Esophagus squamous epithelium (tissue), 5 donors: Measurements from ENCODE around the gene LRRC8C. TPM values are rescaled to one million over a fixed set of nuclear protein-coding genes. Genes with fewer than 3 reads are reported as not detected.
"Not testable (repeated sequence)": the region's sequence is repeated elsewhere in the genome, so short reads cannot be mapped to it uniquely, and the experiment has no call there.

ENCODE experiments used
- DNase-seq: peaks from one replicate; lab custom pipeline; 2025; lab: John Stamatoyannopoulos, UW
- H3K27ac ChIP-seq, 4 donors: fragments of 200-600 bp; sonication (generic); one replicate each; pipeline ENCODE4 v1.5.1; 2016 to 2019; ENCODE audit warnings: mild to moderate bottlenecking in 1 of 4
- H3K27me3 ChIP-seq, 4 donors: fragments of 200-600 bp; sonication (generic); 1 replicate in 3 of 4; 2 replicates in 1 of 4; pipeline versions ENCODE4 v1.5.1 to v1.6.0; 2017 to 2021; ENCODE audit warnings: antibody characterized with exemption in 1 of 4
- H3K36me3 ChIP-seq, 3 donors: fragments of 200-600 bp; sonication (generic); one replicate each; pipeline ENCODE4 v1.5.1; 2016 to 2019
- H3K4me1 ChIP-seq, 3 donors: fragments of 200-600 bp; sonication (generic); one replicate each; pipeline ENCODE4 v1.5.1; 2017 to 2019
- H3K4me3 ChIP-seq, 4 donors: fragments of 200-600 bp; sonication (generic); 1 replicate in 3 of 4; 2 replicates in 1 of 4; pipeline ENCODE4 v1.5.1; 2016 to 2019; ENCODE audit warnings: mild to moderate bottlenecking in 2 of 4, moderate library complexity in 1 of 4
- H3K9me3 ChIP-seq, 3 donors: fragments of 200-600 bp; sonication (generic); one replicate each; pipeline ENCODE4 v1.5.1; 2016 to 2019
- POLR2A ChIP-seq, 4 donors: fragments of 450-650 bp; IDR thresholded peaks; one replicate each; pipeline ENCODE4 v1.6.1; 2017; ENCODE audit warnings: antibody characterized with exemption in 4 of 4, mild to moderate bottlenecking in 4 of 4, moderate library complexity in 3 of 4
- WGBS, 2 donors: methylation state at CpG; one replicate each; pipeline ENCODE4 v1.1.5; 2018; 5-methylcytosine and 5-hydroxymethylcytosine counted together
- intact Hi-C: fragments of 100-400 bp; cut with DNase I; formaldehyde crosslinking; loops from one replicate; pipeline ENCODE4 v1.15.0; 2022
- total RNA-seq, 4 donors: library from RNA; depleted of rRNA; stranded (reverse); fragments of >200 nt; gene quantifications; one replicate each; pipeline ENCODE4 v1.1.0, GENCODE V29; 2016
- TF ChIP-seq, protein P1 (sequence below), 6 experiments: fragments of 450-650 bp in 4 of 6; fragments of 200-600 bp in 2 of 6; sonication (generic) in 2 of 6; IDR thresholded peaks; one replicate each; pipeline ENCODE4 v1.5.1; 2016 to 2019; ENCODE audit warnings: antibody characterized with exemption in 6 of 6, mild to moderate bottlenecking in 4 of 6, moderate library complexity in 4 of 6
- donor health status: DM: yes; HTN: yes; CAD: no.

LRRC8C gene
- total RNA-seq, 4 donors from 2014 or later = 1.4 to 5.0 (median 3.2) TPM

DNA sequence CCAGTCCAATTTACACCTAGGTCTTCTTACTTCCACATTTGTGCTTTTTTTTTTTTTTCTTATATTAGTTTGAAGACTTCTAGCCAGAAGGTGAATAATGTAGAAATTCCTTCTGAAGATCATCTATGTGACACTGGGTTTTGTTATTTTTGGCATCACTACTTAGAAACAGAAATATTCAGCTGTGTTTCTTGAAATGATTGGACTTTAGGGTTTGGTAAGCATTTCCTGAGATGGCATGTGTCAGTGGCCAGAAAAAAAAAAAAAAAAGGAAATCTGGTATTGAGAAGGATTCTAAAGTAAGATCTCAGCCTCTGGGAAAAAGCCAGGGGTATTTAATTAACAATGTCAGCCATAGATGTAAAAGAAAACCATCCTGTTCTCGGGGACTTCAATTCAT is 43.4 kb upstream of the LRRC8C start:
- intact Hi-C loops = no loop called here
- Histone ChIP-seq H3K27me3 (no peaks in the 10 kb centered on the region), H3K36me3 (peaks cover 0 to 6% (median 0%) of the 10 kb centered on the region in 3 donors), H3K4me1 (peaks cover 0 to 13% (median 0%) of the 10 kb centered on the region in 3 donors), H3K27ac (no peak overlapping the region), H3K9me3 (no peaks in the 10 kb centered on the region), H3K4me3 (no peak overlapping the region)
- DNase-seq = no peak
- 63 to 86% methylated on average over 1 of the region's 1 CpG for WGBS, 2 donors
- no peak for TF ChIP-seq POLR2A (IDR thresholded peaks at IDR 0.05)
- TF ChIP-seq, protein P1, sequence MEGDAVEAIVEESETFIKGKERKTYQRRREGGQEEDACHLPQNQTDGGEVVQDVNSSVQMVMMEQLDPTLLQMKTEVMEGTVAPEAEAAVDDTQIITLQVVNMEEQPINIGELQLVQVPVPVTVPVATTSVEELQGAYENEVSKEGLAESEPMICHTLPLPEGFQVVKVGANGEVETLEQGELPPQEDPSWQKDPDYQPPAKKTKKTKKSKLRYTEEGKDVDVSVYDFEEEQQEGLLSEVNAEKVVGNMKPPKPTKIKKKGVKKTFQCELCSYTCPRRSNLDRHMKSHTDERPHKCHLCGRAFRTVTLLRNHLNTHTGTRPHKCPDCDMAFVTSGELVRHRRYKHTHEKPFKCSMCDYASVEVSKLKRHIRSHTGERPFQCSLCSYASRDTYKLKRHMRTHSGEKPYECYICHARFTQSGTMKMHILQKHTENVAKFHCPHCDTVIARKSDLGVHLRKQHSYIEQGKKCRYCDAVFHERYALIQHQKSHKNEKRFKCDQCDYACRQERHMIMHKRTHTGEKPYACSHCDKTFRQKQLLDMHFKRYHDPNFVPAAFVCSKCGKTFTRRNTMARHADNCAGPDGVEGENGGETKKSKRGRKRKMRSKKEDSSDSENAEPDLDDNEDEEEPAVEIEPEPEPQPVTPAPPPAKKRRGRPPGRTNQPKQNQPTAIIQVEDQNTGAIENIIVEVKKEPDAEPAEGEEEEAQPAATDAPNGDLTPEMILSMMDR (IDR thresholded peaks at IDR 0.05) = no peak

DNA sequence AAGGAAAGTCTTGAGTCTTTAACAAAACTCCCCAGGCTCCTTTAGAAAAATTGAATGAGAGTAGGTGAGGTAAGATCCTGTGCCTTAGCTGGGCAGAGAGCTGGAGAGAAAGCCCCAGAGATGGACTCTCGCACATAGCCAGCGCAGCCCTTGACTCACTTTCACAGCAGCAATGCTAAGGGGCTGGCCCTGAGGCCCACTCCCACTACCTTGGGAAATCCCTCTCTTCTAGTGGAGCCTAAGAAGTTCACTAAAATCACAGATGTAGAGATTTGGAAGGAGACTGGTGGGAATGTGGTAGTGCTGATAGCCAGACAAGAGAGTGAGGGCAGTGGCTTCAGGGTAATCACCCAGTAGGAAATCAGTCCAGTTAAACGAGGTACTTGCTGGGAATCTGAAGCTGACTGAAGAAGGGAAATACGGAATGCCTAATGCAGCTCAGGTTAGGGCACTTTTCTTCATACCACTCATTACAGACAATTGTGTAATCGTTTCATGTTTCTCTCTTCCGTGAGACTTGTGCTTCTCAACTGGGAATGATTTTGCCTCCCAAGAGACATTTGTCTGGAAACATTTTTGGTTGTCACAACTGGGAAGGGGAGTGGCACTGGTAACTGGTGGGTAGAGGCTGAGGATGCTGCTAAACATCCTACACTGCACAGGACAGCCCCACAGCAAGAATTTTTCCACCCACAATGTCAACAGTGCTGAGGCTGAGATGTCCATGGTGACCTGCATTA is 42.4 kb upstream of the LRRC8C start:
- TF ChIP-seq POLR2A (IDR thresholded peaks at IDR 0.05) = no peak
- TF ChIP-seq, protein P1 (IDR thresholded peaks at IDR 0.05) = no peak
- DNase-seq = no peak
- Histone ChIP-seq H3K4me1 (peaks cover 0 to 13% (median 0%) of the 10 kb centered on the region in 3 donors), H3K36me3 (no peaks in the 10 kb centered on the region), H3K9me3 (no peaks in the 10 kb centered on the region), H3K27ac (peak overlapping the region in 1 of 4 donors; percentile 22), H3K4me3 (no peak overlapping the region), H3K27me3 (no peaks in the 10 kb centered on the region)
- intact Hi-C loops = loop anchor here (10.0 kb wide), 1 partner anchor 66 kb away; the partner anchor contains the start of gene LRRC8B
- WGBS, 2 donors = 66 to 76% methylated on average over 6 of the region's 6 CpGs

DNA sequence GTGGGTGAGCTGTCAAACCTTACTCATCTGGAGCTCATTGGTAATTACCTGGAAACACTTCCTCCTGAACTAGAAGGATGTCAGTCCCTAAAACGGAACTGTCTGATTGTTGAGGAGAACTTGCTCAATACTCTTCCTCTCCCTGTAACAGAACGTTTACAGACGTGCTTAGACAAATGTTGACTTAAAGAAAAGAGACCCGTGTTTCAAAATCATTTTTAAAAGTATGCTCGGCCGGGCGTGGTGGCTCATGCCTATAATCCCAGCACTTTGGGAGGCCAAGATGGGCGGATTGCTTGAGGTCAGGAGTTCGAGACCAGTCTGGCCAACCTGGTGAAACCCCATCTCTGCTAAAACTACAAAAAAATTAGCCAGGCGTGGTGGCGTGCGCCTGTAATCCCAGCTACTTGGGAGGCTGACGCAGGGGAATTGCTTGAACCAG is 40.0 kb upstream of the LRRC8C start:
- H3K4me1 ChIP-seq = peaks cover 0 to 13% (median 0%) of the 10 kb centered on the region in 3 donors
- intact Hi-C loops = loop anchor here (10.0 kb wide), 1 partner anchor 68 kb away; the partner anchor contains the start of gene LRRC8B
- DNase-seq, H3K27ac ChIP-seq, H3K4me3 ChIP-seq, H3K27me3 ChIP-seq, H3K36me3 ChIP-seq, H3K9me3 ChIP-seq: not testable (repeated sequence)
- 49 to 63% methylated on average over 10 to 13 of the region's 13 CpGs for WGBS, 2 donors

DNA sequence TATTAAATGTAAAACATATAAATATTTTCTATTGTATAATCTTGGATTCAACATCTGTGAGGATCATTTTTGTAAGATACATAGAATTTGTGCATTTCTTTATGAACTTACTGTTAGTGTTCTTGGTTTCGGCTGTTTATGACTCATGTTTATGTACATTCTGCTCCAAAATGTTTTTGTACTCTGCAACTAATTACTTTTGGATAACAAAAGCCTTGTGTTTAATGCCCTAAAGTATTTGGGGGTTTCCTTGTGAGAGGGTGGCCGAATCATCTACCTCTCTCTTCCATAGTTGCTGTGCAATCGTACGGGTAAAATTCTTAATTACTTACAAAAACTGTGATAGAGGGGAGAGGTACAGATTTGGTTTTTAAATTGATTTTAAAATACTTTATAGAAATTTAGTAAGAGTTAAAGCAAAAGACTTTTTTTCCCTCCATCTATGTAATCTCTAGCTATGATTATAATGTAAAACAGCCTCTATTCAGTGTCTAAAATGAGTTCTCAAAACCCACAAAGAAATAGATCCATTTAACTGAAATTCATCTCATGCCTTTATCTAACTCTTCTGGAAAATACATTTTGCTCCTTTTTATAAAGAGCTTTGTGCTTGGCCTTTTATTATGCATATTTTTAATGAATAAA is 38.7 kb upstream of the LRRC8C start:
- Histone ChIP-seq H3K36me3 (no peaks in the 10 kb centered on the region), H3K4me3 (no peak overlapping the region), H3K9me3 (no peaks in the 10 kb centered on the region), H3K27ac (no peak overlapping the region), H3K4me1 (peaks cover 0 to 13% (median 0%) of the 10 kb centered on the region in 3 donors), H3K27me3 (no peaks in the 10 kb centered on the region)
- intact Hi-C loops = loop anchor here (10.0 kb wide), 1 partner anchor 69 kb away; the partner anchor contains the start of gene LRRC8B
- WGBS, 2 donors = 77 to 81% methylated on average over 4 of the region's 4 CpGs
- DNase-seq = no peak
- no peak for TF ChIP-seq POLR2A (IDR thresholded peaks at IDR 0.05)
- TF ChIP-seq, protein P1 (IDR thresholded peaks at IDR 0.05) = no peak

DNA sequence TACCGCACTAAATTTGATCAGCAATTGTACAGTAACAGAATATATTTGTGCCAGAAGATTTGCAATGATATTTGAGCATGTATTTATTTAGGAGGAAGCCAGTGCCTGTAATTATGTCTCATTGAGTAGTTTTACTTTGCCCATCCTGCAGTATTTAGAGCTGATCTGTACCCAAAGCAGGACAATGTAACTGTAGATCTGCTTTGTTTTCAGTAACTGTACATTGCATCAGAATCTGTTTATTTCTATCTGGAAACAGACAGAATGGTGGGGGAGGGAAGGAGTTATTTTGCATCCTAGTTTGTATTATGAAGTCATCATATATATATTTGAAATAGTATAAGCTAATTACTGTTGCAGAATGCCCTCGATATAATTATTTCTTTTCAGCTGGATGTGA is 36.2 kb upstream of the LRRC8C start:
- TF ChIP-seq, protein P1 (IDR thresholded peaks at IDR 0.05) = no peak
- no peak for TF ChIP-seq POLR2A (IDR thresholded peaks at IDR 0.05)
- Histone ChIP-seq H3K4me1 (peaks cover 0 to 4% (median 0%) of the 10 kb centered on the region in 3 donors), H3K9me3 (no peaks in the 10 kb centered on the region), H3K27ac (no peak overlapping the region), H3K4me3 (no peak overlapping the region), H3K36me3 (no peaks in the 10 kb centered on the region), H3K27me3 (no peaks in the 10 kb centered on the region)
- 92 to 94% methylated on average over 2 of the region's 2 CpGs for WGBS, 2 donors
- no peak for DNase-seq
- intact Hi-C loops = loop anchor here (5.0 to 10.0 kb wide), 2 partner anchors 72 to 114 kb away; partner anchors contain the start of gene LRRC8B
